BJ (cell line): ENCODE data around the gene UQCR10. TPM values are rescaled to one million over a fixed set of nuclear protein-coding genes. Genes with fewer than 3 reads are reported as not detected.
"Not testable (repeated sequence)": the region's sequence is repeated elsewhere in the genome, so short reads cannot be mapped to it uniquely, and the experiment has no call there.

Source experiments
- CTCF ChIA-PET: fragments of 350-600 bp; formaldehyde crosslinking; extraction: SDS; loops from one replicate; lab custom pipeline; 2021; ENCODE audit warnings: antibody characterized with exemption, inconsistent platforms; lab: Yijun Ruan, JAX
- POLR2A ChIA-PET: fragments of 300-600 bp; sonication (Branson Sonifier 250); formaldehyde crosslinking; extraction: SDS; loops from one replicate; lab custom pipeline; 2021; ENCODE audit warnings: antibody characterized with exemption; lab: Charles Lee
- DNase-seq: peaks from one replicate; pipeline ENCODE4 v3.0.0-alpha.2; 2011; ENCODE audit warnings: low read depth
- H3K27me3 ChIP-seq: 2 replicates; pipeline ENCODE4 v1.6.0; 2011; ENCODE audit warnings: low read length; ENCODE audit not compliant: control insufficient read depth, insufficient read depth
- H3K36me3 ChIP-seq: 2 replicates; pipeline ENCODE4 v1.5.1; 2011; ENCODE audit warnings: low read length; ENCODE audit not compliant: control insufficient read depth, insufficient read depth
- H3K4me3 ChIP-seq: 2 replicates; pipeline ENCODE4 v1.5.1; 2011; ENCODE audit warnings: low read depth, mild to moderate bottlenecking, control low read depth, low read length
- CTCF ChIP-seq: IDR thresholded peaks from 2 replicates; pipeline ENCODE4 v1.5.1; 2011; ENCODE audit warnings: low read depth, mild to moderate bottlenecking, control low read depth, inconsistent platforms, low read length, moderate library complexity; ENCODE audit not compliant: insufficient read depth
- polyA plus RNA-seq: library from polyadenylated mRNA; depleted of rRNA; stranded (reverse); fragments of >200 nt; gene quantifications from 2 replicates; pipeline ENCODE4 v1.2.3, GENCODE V29; 2011

UQCR10 gene
- polyA plus RNA-seq, 1 experiment = 184 TPM

GRCh38 chr22:29750559-29751538, 16.3 kb upstream of the UQCR10 start:
- CTCF ChIA-PET = interaction anchor here (1.0 to 2.5 kb wide), 3 partner anchors 9 to 258 kb away, joined by 3 to 7 read pairs (median 3); no protein-coding TSS in a partner anchor
- H3K36me3 ChIP-seq = peaks cover 5% of the 10 kb centered on the region; the same call in 1 of the 2 replicates
- no peaks in the 10 kb centered on the region for H3K27me3 ChIP-seq
- no peak for TF ChIP-seq CTCF
- no peak overlapping the region for H3K4me3 ChIP-seq
- POLR2A ChIA-PET = no interaction called here
- no peak for DNase-seq

- CTCF ChIA-PET = interaction anchor here (0.6 to 2.5 kb wide), 3 partner anchors 10 to 326 kb away, joined by 3 to 7 read pairs (median 4); no protein-coding TSS in a partner anchor
- Histone ChIP-seq H3K4me3 (no peak overlapping the region), H3K36me3 (peaks cover 5% of the 10 kb centered on the region; the same call in 1 of the 2 replicates), H3K27me3 (no peaks in the 10 kb centered on the region)
- POLR2A ChIA-PET = no interaction called here
- no peak for TF ChIP-seq CTCF
- DNase-seq = no peak
These were observed 15.5 kb upstream of the UQCR10 start for GRCh38 chr22:29751669-29752068.

DNA sequence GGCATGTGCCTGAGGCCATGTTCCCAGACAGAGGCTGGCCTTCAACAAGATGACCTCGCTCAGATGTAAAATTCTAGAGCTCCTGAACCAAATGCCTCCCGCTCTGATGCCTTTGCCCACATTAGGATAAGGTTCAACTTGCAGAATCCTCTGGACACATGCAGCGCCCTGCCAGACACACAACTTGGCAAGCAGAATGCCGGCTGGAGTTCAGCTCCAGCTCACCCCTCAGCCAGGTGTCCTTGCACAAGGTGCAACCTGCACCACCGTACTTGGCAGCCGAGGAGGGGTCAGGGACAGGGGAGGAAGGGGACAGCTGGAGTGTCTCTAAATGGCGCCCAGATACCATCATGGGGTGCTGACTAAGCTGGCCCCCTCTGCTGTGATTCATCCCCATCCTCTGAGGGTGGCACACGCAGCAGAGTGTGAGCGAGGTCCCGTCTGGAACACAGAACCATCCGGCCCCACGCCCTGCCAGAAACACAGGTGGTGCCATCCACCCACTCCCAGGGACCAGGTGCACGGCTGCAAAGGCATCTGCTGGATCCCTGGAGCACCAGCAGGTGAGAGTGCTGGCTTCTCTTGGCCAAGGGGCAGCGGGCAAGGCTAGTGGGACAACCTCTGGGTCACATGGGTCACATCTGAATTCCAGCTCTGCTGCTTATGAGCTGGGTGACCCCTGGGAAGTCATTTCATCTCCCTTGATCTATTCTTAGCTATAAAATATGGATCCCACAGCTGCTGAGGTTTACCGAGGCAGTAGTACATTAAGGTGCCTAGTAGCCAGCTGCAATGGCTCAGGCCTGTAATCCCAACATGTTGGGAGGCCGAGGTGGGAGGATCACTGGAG, 13.1 kb upstream of the UQCR10 start:
- no peak for DNase-seq
- Histone ChIP-seq H3K27me3 (no peaks in the 10 kb centered on the region), H3K4me3 (no peak overlapping the region), H3K36me3 (no peaks in the 10 kb centered on the region)
- CTCF ChIA-PET = interaction anchor here (1.2 kb wide), 1 partner anchor 118 kb away, joined by 4 read pairs; no protein-coding TSS in a partner anchor
- no peak for TF ChIP-seq CTCF
- POLR2A ChIA-PET = no interaction called here

- POLR2A ChIA-PET, CTCF ChIA-PET, DNase-seq, H3K36me3 ChIP-seq, H3K4me3 ChIP-seq, H3K27me3 ChIP-seq: not testable (repeated sequence)
These were observed 12.3 kb upstream of the UQCR10 start for GRCh38 chr22:29754658-29755395.

GRCh38 chr22:29755889-29756288, 11.3 kb upstream of the UQCR10 start:
- H3K27me3 ChIP-seq = no peaks in the 10 kb centered on the region
- POLR2A ChIA-PET = no interaction called here
- no peak for TF ChIP-seq CTCF
- CTCF ChIA-PET = no interaction called here
- no peaks in the 10 kb centered on the region for H3K36me3 ChIP-seq
- no peak for DNase-seq
- H3K4me3 ChIP-seq = no peak overlapping the region
